Neutrophil (primary cell): ENCODE results near the gene GJB1.

Experiments
- H3K27ac ChIP-seq: fragments of 200-600 bp; sonication (generic); 2 replicates; pipeline ENCODE4 v1.5.1; 2016; ENCODE audit warnings: mild to moderate bottlenecking, moderate library complexity
- H3K27me3 ChIP-seq: fragments of 200-600 bp; sonication (generic); 2 replicates; pipeline ENCODE4 v1.6.0; 2016; ENCODE audit warnings: mild to moderate bottlenecking
- H3K36me3 ChIP-seq: fragments of 200-600 bp; sonication (generic); 2 replicates; pipeline ENCODE4 v1.5.1; 2017
- H3K4me1 ChIP-seq, 2 experiments: fragments of 200-600 bp in 1 of 2; sonication (generic) in 1 of 2; 1 replicate in 1 of 2; 2 replicates in 1 of 2; pipeline versions ENCODE4 v1.5.1 to v1.6.1; 2013 to 2016; ENCODE audit warnings: low read depth in 1 of 2, low read length in 1 of 2, mild to moderate bottlenecking in 1 of 2, moderate library complexity in 1 of 2; ENCODE audit not compliant: control insufficient read depth in 1 of 2, insufficient read depth in 1 of 2
- H3K4me3 ChIP-seq, 2 experiments: fragments of 200-600 bp in 1 of 2; sonication (generic) in 1 of 2; 1 replicate in 1 of 2; 2 replicates in 1 of 2; pipeline ENCODE4 v1.5.1; 2013 to 2016; ENCODE audit warnings: low read depth in 1 of 2, low read length in 1 of 2, mild to moderate bottlenecking in 1 of 2, moderate library complexity in 1 of 2
- H3K9me3 ChIP-seq: fragments of 200-600 bp; sonication (generic); 2 replicates; pipeline ENCODE4 v1.5.1; 2016
- CTCF ChIP-seq: fragments of 200-600 bp; sonication (generic); IDR thresholded peaks from 2 replicates; pipeline ENCODE4 v1.5.1; 2016; ENCODE audit warnings: antibody characterized with exemption

GJB1 gene

GRCh38 chrX:71199252-71200008 lies 23.6 kb upstream of the GJB1 start:
- Histone ChIP-seq H3K4me1 (peaks cover 15 to 16% of the 10 kb centered on the region in 2 experiments), H3K27me3 (no peaks in the 10 kb centered on the region), H3K4me3 (no peak overlapping the region), H3K36me3 (no peaks in the 10 kb centered on the region), H3K9me3 (no peaks in the 10 kb centered on the region), H3K27ac (no peak overlapping the region)
- TF ChIP-seq CTCF = no peak

GRCh38 chrX:71210816-71211215 lies 12.2 kb upstream of the GJB1 start:
- H3K27me3 ChIP-seq = no peaks in the 10 kb centered on the region
- H3K36me3 ChIP-seq = no peaks in the 10 kb centered on the region
- H3K4me1 ChIP-seq = no peaks in the 10 kb centered on the region
- H3K4me3 ChIP-seq = no peak overlapping the region
- no peaks in the 10 kb centered on the region for H3K9me3 ChIP-seq
- TF ChIP-seq CTCF = no peak
- H3K27ac ChIP-seq = no peak overlapping the region

GRCh38 chrX:71212536-71212935 lies 10.5 kb upstream of the GJB1 start:
- no peaks in the 10 kb centered on the region for H3K36me3 ChIP-seq
- H3K9me3 ChIP-seq = no peaks in the 10 kb centered on the region
- H3K27ac ChIP-seq = no peak overlapping the region
- no peaks in the 10 kb centered on the region for H3K27me3 ChIP-seq
- TF ChIP-seq CTCF = no peak
- H3K4me3 ChIP-seq = no peak overlapping the region
- no peaks in the 10 kb centered on the region for H3K4me1 ChIP-seq

- no peak overlapping the region for H3K4me3 ChIP-seq
- TF ChIP-seq CTCF = no peak
- H3K27ac ChIP-seq = no peak overlapping the region
- no peaks in the 10 kb centered on the region for H3K36me3 ChIP-seq
- H3K27me3 ChIP-seq = no peaks in the 10 kb centered on the region
- H3K4me1 ChIP-seq = no peaks in the 10 kb centered on the region
- H3K9me3 ChIP-seq = no peaks in the 10 kb centered on the region
Measured at GRCh38 chrX:71214152-71214551, 8.9 kb upstream of the GJB1 start.

- H3K36me3 ChIP-seq = no peaks in the 10 kb centered on the region
- H3K27me3 ChIP-seq = no peaks in the 10 kb centered on the region
- no peak for TF ChIP-seq CTCF
- H3K4me1 ChIP-seq = no peaks in the 10 kb centered on the region
- no peak overlapping the region for H3K27ac ChIP-seq
- H3K9me3 ChIP-seq = no peaks in the 10 kb centered on the region
- no peak overlapping the region for H3K4me3 ChIP-seq
Measured at GRCh38 chrX:71214604-71215337, 8.3 kb upstream of the GJB1 start.
